ENCODE data around the gene ABL2. TPM values are rescaled to one million over a fixed set of nuclear protein-coding genes. Genes with fewer than 3 reads are reported as not detected.

ABL2 gene
- total and polyA plus RNA-seq, 9 of the 15 experiments (the other 6 are each of a cell fraction or from before 2014, with no cell fraction given) = 1.4 to 15.0 (median 8.6) TPM

- no TSS peak for BruUV-seq (replicated peaks)
- peaks cover 11 to 16% of the 10 kb centered on the region in 2 experiments; a peak in 4 of 5 replicates for H3K4me1 ChIP-seq (replicated peaks in 1 of 2; ENCODE audit: control insufficient read depth in 2 of 2, insufficient read depth in 2 of 2, low read length in 2 of 2)
- ATAC-seq (no peak), FAIRE-seq (peak; percentile 52), DNase-seq (ENCODE audit: extremely low read depth in 1 of 4, low spot score in 3 of 4) (peak in 3 of 4 experiments; percentile 24 to 49 (median 48))
- CTCF ChIA-PET (ENCODE audit: low intra/inter-chr PET ratio) = no interaction called here
- H3K27me3 ChIP-seq (ENCODE audit: control insufficient read depth in 2 of 2, insufficient read depth in 2 of 2, low read length in 2 of 2) = no peaks in the 10 kb centered on the region
- 59% methylated on average over 4 of the region's 4 CpGs for WGBS (ENCODE audit: insufficient coverage, low coverage, missing lambda C conversion rate)
- peaks cover 5% of the 10 kb centered on the region; the same call in 2 of the 3 replicates for H3K36me3 ChIP-seq (ENCODE audit: control insufficient read depth, insufficient read depth, low read length)
- peaks cover 26% of the 10 kb centered on the region for H3K79me2 ChIP-seq (ENCODE audit: control insufficient read depth, insufficient read depth, low read length)
- H3K9me3 ChIP-seq (replicated peaks; ENCODE audit: control insufficient read depth, insufficient read depth, low read depth, low read length) = no peaks in the 10 kb centered on the region
- H3K4me2 ChIP-seq (ENCODE audit: insufficient read depth, low read length) = no peak overlapping the region
- POLR2A ChIA-PET = no interaction called here
- no peak overlapping the region for H3K4me3 ChIP-seq
- H3K27ac ChIP-seq (ENCODE audit: extremely low read depth, low read depth, low read length) = no peak overlapping the region
- peak overlapping the region; percentile 7; the same call in 1 of the 2 replicates for H2AFZ ChIP-seq (ENCODE audit: low read depth, low read length)
- no peaks in the 10 kb centered on the region for H3K9me1 ChIP-seq (ENCODE audit: control insufficient read depth, insufficient read depth, low read length)
- intact Hi-C loops (cut with micrococcal nuclease) = no loop called here
- H4K20me1 ChIP-seq (replicated peaks; ENCODE audit: control insufficient read depth, insufficient read depth, low read length) = no peaks in the 10 kb centered on the region
- in situ Hi-C loops (cut with MboI) = no loop called here
- H3K9ac ChIP-seq (ENCODE audit: insufficient read depth in 1 of 2, low read depth in 2 of 2, low read length in 2 of 2) = no peak overlapping the region
- TF ChIP-seq EGR1 (conservative IDR thresholded peaks at IDR 0.05) (no peak), TCF3 (CRISPR knock-in tag; IDR thresholded peaks at IDR 0.05) (no peak), ZNF347 (CRISPR knock-in tag; IDR thresholded peaks at IDR 0.05; ENCODE audit: low read depth) (no peak), CREM (IDR thresholded peaks at IDR 0.05; ENCODE audit: low read depth) (no peak), CBFA2T2 (conservative IDR thresholded peaks at IDR 0.05) (0 out of 2 replicates have a peak, but pooled peaks have one; percentile 16), ZBTB33 (CRISPR knock-in tag; IDR thresholded peaks at IDR 0.05) (no peak; the same call in 1 of the 2 replicates), ILK (tag; IDR thresholded peaks at IDR 0.05; ENCODE audit: borderline replicate concordance, low read depth) (no peak), JUNB (CRISPR knock-in tag; conservative IDR thresholded peaks at IDR 0.05) (no peak), RCOR1 (IDR thresholded peaks at IDR 0.05; ENCODE audit: borderline replicate concordance in 1 of 2, low read depth in 2 of 2, low read length in 2 of 2) (peak in 1 of 2 experiments; percentile 32; a peak in 1 of 4 replicates), MNT (conservative IDR thresholded peaks at IDR 0.05) (no peak), ZBTB34 (CRISPR knock-in tag; IDR thresholded peaks at IDR 0.05) (no peak), NFIC (IDR thresholded peaks at IDR 0.05) (no peak), SRSF9 (IDR thresholded peaks at IDR 0.05; ENCODE audit: borderline replicate concordance, low read depth, low read length) (no peak), ZNF79 (CRISPR knock-in tag; IDR thresholded peaks at IDR 0.05; ENCODE audit: low read depth) (no peak), ID3 (CRISPR knock-in tag; IDR thresholded peaks at IDR 0.05) (no peak), ID3 (tag; IDR thresholded peaks at IDR 0.05) (no peak), ETV5 (CRISPR knock-in tag; IDR thresholded peaks at IDR 0.05; ENCODE audit: low read depth) (no peak), THAP7 (CRISPR knock-in tag; IDR thresholded peaks at IDR 0.05) (no peak)
These were observed 2.4 kb upstream of the ABL2 start for GRCh38 chr1:179231923-179232322.
